ENCODE results near the gene CHCHD6.

- no peak for TF ChIP-seq CTCF (IDR thresholded peaks at IDR 0.05; ENCODE audit: insufficient read depth, low read length, poor library complexity, severe bottlenecking)
- TF ChIP-seq EZH2phosphoT487 (conservative IDR thresholded peaks at IDR 0.05; ENCODE audit: low read length), result no peak
Measured at GRCh38 chr3:126665221-126665936, 38.7 kb upstream of the CHCHD6 start.
